GM12865 (cell line): ENCODE results near the gene ZNF787.
A peak's percentile ranks its signal among the peaks of the same experiment; 100 is the strongest.
"Not testable (repeated sequence)": the region's sequence is repeated elsewhere in the genome, so short reads cannot be mapped to it uniquely, and the experiment has no call there.

Source experiments
- DNase-seq: peaks from one replicate; pipeline ENCODE4 v3.0.0; 2010; ENCODE audit warnings: low read depth
- H3K4me3 ChIP-seq: 2 replicates; pipeline ENCODE4 v1.5.1; 2011; ENCODE audit warnings: mild to moderate bottlenecking, low read depth, low read length, control low read depth
- TF ChIP-seq, protein P1 (sequence below): IDR thresholded peaks from 2 replicates; pipeline ENCODE4 v1.5.1; 2011; ENCODE audit warnings: low read length, control low read depth, low read depth, inconsistent platforms; ENCODE audit not compliant: insufficient read depth; ENCODE audit errors: missing control alignments

Gene ZNF787

DNA sequence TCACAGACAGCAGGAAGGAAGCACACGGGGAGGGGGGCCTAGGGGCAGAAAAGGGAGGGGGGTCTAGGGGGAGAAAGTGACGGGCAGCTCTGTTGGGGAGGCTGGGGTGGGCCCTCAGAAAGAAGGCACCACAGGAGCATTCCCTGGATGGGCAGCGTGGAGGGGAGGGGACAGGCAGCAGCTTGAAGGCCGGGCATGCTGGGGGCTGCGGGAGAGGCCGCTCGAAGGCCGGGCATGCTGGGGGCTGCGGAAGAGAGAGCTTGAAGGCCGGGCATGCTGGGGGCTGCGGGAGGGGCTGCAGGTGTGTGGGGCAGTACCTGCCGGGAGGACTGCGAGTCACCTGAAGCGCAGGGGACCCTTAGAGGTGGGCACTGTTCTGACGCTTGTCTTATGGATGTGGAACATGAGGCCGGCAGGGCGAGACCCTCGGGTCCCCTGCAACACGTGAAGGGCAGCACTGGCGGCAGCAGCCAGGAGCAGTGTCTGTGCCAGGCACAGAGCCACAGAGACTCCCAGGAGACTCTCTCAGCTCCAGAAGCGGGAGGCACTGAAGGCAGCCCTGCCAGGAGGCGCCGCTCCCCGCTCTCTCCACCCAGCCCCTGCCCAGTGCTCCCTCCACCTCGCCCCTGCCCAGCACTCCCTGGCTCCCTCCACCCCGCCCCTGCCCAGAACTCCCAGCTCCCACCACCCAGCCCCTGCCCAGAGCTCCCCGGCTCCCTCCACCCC, 13.3 kb downstream of the ZNF787 start:
- TF ChIP-seq, protein P1, sequence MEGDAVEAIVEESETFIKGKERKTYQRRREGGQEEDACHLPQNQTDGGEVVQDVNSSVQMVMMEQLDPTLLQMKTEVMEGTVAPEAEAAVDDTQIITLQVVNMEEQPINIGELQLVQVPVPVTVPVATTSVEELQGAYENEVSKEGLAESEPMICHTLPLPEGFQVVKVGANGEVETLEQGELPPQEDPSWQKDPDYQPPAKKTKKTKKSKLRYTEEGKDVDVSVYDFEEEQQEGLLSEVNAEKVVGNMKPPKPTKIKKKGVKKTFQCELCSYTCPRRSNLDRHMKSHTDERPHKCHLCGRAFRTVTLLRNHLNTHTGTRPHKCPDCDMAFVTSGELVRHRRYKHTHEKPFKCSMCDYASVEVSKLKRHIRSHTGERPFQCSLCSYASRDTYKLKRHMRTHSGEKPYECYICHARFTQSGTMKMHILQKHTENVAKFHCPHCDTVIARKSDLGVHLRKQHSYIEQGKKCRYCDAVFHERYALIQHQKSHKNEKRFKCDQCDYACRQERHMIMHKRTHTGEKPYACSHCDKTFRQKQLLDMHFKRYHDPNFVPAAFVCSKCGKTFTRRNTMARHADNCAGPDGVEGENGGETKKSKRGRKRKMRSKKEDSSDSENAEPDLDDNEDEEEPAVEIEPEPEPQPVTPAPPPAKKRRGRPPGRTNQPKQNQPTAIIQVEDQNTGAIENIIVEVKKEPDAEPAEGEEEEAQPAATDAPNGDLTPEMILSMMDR: no peak
- H3K4me3 ChIP-seq: no peak overlapping the region
- no peak for DNase-seq

DNA sequence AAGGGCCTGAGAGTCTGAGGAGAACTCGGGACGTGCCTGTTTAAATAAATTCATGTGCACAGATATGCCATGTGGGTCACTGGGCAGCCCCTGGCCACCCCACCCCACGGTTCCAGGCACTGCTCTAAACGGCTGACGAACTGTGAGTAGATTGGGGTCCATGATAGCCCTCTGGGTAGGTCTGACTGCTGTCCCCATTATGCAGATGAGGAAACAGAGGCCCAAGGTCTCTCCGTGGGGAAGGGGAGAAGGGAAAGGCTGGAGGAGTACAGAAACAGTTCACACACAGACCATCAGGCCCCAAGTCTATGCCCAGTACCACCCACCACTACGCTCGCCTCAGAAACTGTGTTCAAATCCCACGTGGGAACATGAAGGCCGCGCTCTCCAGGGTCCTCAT, 14.1 kb downstream of the ZNF787 start:
- no peak overlapping the region for H3K4me3 ChIP-seq
- TF ChIP-seq, protein P1: no peak
- DNase-seq: no peak

DNA sequence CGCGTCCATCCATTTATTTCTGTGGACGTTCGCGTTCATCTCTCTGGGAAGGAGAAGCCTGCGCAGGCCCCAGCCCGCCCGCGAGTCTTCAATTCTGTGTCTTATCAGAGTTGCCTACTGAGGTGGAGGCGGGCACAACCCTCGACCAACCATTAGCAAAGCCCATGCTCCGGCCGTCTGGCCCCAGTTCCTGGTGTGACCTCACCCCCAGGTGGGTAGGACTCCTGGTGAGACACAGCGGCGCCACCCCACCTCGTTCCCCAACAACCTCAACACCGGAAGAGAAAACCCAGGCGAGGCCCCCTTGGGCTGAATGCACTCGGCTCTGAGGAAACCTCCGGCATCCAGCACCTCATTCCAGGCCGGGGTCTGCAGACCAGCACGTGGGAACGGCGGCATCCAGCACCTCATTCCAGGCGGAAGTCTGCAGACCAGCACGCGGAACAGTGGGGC, 14.7 kb downstream of the ZNF787 start:
- H3K4me3 ChIP-seq: no peak overlapping the region
- DNase-seq: no peak
- TF ChIP-seq, protein P1: no peak

DNA sequence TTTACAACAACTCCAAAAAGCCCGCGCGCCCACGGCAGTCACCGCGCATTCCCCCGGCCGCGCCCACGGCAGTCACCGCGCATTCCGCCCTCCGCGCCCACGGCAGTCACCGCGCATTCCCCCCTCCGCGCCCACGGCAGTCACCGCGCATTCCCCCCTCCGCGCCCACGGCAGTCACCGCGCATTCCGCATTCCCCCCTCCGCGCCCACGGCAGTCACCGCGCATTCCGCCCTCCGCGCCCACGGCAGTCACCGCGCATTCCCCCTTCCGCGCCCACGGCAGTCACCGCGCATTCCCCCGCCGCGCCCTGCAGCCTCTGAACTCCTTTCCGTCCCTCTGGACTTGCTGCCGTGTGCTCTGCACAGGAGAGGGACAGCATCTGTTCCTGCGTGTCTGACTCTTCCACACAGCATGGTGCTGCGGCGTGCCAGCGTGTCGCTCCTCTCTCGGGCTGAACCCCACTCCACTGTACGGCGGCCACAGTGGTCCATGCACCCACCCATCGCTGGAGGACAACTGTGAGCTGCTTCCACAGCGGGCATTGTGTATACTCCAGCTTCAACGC, 15.2 kb downstream of the ZNF787 start:
- not testable (repeated sequence) for DNase-seq, H3K4me3 ChIP-seq

DNA sequence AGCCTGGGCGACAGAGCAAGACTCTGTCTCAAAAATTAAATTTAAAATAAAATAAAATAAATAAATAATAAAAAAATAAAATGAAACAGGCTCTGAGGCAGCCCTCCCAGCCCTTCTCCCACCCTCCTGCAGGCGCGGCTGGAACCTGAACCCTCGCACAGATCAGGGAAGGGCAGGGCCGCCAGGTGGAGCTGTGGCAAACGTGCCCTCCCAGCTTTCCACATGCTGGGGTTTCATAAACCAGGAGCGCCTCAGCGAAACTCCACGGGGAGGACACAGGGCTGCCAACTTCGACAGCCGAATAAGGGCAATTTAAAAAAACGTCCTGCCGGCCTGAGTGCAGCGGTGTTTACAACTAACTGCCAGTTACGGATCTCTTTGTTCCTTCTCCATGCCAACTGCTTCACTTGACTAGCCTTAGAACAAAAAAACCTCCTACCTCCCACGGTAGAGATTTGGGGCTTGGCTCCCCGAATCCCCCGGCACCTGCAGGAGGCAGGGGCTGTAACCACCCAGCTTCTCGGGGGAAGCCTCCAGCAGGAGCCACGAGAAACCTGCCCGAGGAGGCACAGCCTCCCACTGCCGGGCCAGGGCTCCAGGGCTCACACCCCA, 15.9 kb downstream of the ZNF787 start:
- TF ChIP-seq, protein P1: peak; percentile 28
- DNase-seq: no peak
- no peak overlapping the region for H3K4me3 ChIP-seq

DNA sequence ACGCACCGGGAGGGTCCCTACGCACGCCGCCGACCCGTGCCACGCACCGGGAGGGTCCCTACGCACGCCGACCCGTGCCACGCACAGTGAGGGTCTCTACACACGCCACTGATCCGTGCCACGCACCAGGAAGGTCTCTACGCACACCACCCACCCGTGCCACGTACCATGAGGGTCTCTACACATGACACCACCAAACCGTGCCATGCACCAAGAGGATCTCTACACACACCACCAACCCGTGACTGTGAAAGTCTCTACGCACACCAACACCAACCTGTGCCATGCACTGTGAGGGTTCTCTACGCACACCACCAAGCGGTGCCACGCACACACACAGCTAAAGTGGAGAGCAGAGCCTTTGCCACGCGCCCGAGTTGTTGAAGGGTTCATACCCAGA, 16.7 kb downstream of the ZNF787 start:
- H3K4me3 ChIP-seq: no peak overlapping the region
- no peak for DNase-seq
- TF ChIP-seq, protein P1: no peak

DNA sequence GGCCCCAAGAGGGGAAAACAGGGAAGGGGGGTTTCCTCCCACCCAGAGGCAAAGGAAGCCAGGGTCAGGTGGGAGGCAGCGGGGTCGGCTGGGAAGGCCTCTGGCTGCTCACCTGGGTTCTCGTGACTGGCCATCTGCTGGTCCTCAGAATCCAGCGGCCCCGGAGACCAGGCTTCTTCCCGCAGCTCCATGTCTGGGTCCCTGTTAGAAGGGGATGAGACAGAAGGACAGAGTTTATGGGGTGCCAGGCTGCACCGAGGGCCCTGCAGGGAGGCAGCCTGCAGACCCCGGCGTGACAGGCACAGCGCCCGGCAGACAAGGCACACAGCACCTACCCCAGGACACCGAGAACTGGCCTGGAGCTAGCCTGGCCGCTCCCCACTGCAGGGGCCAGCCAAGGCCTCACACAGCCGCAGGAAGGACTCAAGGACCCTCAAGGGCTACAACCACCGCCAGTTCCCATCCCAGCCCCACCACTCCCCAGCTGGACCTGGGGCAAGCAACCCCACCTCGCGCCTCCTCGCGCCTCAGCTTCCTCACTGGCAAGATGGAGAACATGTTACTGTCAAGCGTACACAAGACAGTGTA, 18.0 kb downstream of the ZNF787 start:
- H3K4me3 ChIP-seq: no peak overlapping the region
- TF ChIP-seq, protein P1: no peak
- DNase-seq: no peak
